ENCODE data around the gene CDH4. TPM values are rescaled to one million over a fixed set of nuclear protein-coding genes. Genes with fewer than 3 reads are reported as not detected.

CDH4 gene
- total and polyA plus RNA-seq, 2 of the 13 experiments (the other 11 are each of a cell fraction or from before 2014, with no cell fraction given), result not detected

GRCh38 chr20:61387204-61387953 is 135.3 kb downstream of the CDH4 start:
- DNase-seq (ENCODE audit: low spot score), result no peak
- peak; percentile 52; the same call in 2 of the 3 replicates for ATAC-seq
- ChIA-PET POLR2A (no interaction called here), CTCF (ENCODE audit: low intra/inter-chr PET ratio, low total read pairs) (no interaction called here)
- Histone ChIP-seq H3K4me3 (replicated peaks in 1 of 3; ENCODE audit: insufficient read depth in 1 of 3, low read depth in 2 of 3, low read length in 3 of 3) (no peak overlapping the region), H4K20me1 (ENCODE audit: insufficient read depth, low read length) (no peaks in the 10 kb centered on the region), H3K4me2 (ENCODE audit: low read depth, low read length) (no peak overlapping the region), H3K36me3 (replicated peaks in 1 of 2; ENCODE audit: control insufficient read depth in 1 of 2, insufficient read depth in 2 of 2, low read length in 2 of 2) (no peaks in the 10 kb centered on the region), H3K27ac (ENCODE audit: extremely low read length, insufficient read depth, low read length) (no peak overlapping the region), H3K79me2 (ENCODE audit: insufficient read depth, low read length) (no peaks in the 10 kb centered on the region), H3K9ac (ENCODE audit: insufficient read depth, low read depth, low read length) (no peak overlapping the region), H3K4me1 (ENCODE audit: insufficient read depth, low read length) (no peaks in the 10 kb centered on the region), H2AFZ (ENCODE audit: low read length) (no peak overlapping the region), H3K9me3 (ENCODE audit: low read length) (peaks cover 19% of the 10 kb centered on the region), H3K27me3 (ENCODE audit: control insufficient read depth in 1 of 2, insufficient read depth in 2 of 2, low read length in 2 of 2) (peaks cover 0 to 28% of the 10 kb centered on the region in 2 experiments; a peak in 3 of 5 replicates)
- BruUV-seq (replicated peaks), result no TSS peak
- in situ Hi-C loops (cut with HindIII; ENCODE audit: extremely low pct_ligation_motif_present, low pct_unique_long_range_greater_than_20kb), result no loop called here
- peak; percentile 63 for FAIRE-seq
- intact Hi-C loops (cut with micrococcal nuclease; ENCODE audit: unreplicated experiment), result no loop called here
- 26% methylated on average over 13 of the region's 13 CpGs for WGBS (ENCODE audit: low lambda C conversion rate)
- peak; percentile 46; the same call in 1 of the 2 replicates for TF ChIP-seq ATM (IDR thresholded peaks at IDR 0.05; ENCODE audit: borderline replicate concordance)
- no peak for TF ChIP-seq ZBED4 (CRISPR knock-in tag; IDR thresholded peaks at IDR 0.05; ENCODE audit: borderline replicate concordance)
- TF ChIP-seq ZNF605 (CRISPR knock-in tag; IDR thresholded peaks at IDR 0.05), result no peak
- TF ChIP-seq ZNF274 (CRISPR knock-in tag; IDR thresholded peaks at IDR 0.05), result no peak
- TF ChIP-seq TFDP1 (CRISPR knock-in tag; IDR thresholded peaks at IDR 0.05; ENCODE audit: borderline replicate concordance), result no peak
- TF ChIP-seq MNT (IDR thresholded peaks at IDR 0.05), result peak; percentile 27
- peak; percentile 12; the same call in 1 of the 2 replicates for TF ChIP-seq ATF7 (IDR thresholded peaks at IDR 0.05)
- no peak for TF ChIP-seq ATF7 (CRISPR knock-in tag; IDR thresholded peaks at IDR 0.05)
- no peak for TF ChIP-seq KLF12 (CRISPR knock-in tag; IDR thresholded peaks at IDR 0.05; ENCODE audit: borderline replicate concordance)
- no peak for TF ChIP-seq ZBTB39 (CRISPR knock-in tag; IDR thresholded peaks at IDR 0.05)
- no peak for TF ChIP-seq ZFY (CRISPR knock-in tag; IDR thresholded peaks at IDR 0.05)
- peak; percentile 57; the same call in 1 of the 2 replicates for TF ChIP-seq TRIM22 (IDR thresholded peaks at IDR 0.05)
- 0 out of 2 replicates have a peak, but pooled peaks have one; percentile 74 for TF ChIP-seq ZNF207 (IDR thresholded peaks at IDR 0.05; ENCODE audit: borderline replicate concordance)
- TF ChIP-seq SP1 (IDR thresholded peaks at IDR 0.05), result no peak
- no peak for TF ChIP-seq SP1 (CRISPR knock-in tag; IDR thresholded peaks at IDR 0.05)

Data from HepG2 (cell line).